ENCODE data around the gene TNFRSF25. TPM values are rescaled to one million over a fixed set of nuclear protein-coding genes. Genes with fewer than 3 reads are reported as not detected.
"Not testable (repeated sequence)": the region's sequence is repeated elsewhere in the genome, so short reads cannot be mapped to it uniquely, and the experiment has no call there.

Gene TNFRSF25
- total RNA-seq, 1 experiment from 2014 or later: 19.5 TPM

DNA sequence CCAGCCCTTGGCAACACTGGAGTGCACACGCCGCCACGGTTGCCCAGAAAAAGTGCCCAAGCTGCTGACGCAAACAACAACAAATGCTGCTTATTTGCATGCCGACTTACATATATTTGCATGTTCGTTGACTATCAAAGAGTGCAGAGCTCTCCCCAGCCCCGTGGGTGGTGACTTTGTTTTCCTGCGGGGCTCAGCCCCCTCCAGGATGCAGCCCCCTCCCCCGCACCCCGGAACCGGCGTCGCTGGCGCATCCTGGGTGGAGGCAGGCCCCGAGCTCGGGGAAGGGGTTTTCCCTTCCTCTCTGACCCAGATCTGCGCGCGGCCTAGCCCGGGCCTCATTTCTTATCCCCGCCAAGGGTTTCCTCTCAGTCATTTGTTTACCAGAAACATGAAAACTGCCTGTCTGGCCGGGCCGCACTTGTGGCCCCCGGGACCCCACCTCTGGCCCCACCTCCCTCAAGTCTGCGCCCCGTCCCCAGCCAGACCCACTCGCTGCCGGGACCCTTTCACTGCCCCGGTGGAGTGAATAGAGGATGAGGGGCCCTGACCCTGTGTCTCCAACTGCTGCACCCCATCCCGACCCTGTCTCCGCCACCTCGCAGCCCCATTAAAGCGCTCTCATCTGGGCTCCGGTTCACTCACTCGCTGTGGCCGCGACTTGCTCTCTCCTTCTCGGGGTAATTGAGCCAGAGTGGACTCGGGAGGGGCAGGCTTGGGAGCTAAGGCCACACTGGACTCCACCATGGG is 5.5 kb downstream of the TNFRSF25 start:
- peaks cover 2% of the 10 kb centered on the region; the same call in 1 of the 2 replicates for H3K27me3 Mint-ChIP-seq (ENCODE audit: low read depth)
- TF ChIP-seq ERG (CRISPR knock-in tag; IDR thresholded peaks at IDR 0.05): no peak
- no peaks in the 10 kb centered on the region for H3K9me3 Mint-ChIP-seq
- H3K27ac Mint-ChIP-seq: peak overlapping the region; percentile 74; the same call in 1 of the 2 replicates
- H3K4me3 Mint-ChIP-seq: no peak overlapping the region
- ATAC-seq: peak; percentile 21
- peaks cover 6% of the 10 kb centered on the region for H3K36me3 Mint-ChIP-seq
- peak; percentile 45 for DNase-seq (ENCODE audit: low spot score)
- ChIA-PET CTCF (interaction anchor here (0.7 to 3.5 kb wide), 11 partner anchors 9 to 256 kb away, joined by 3 to 31 read pairs (median 6); partner anchors contain the start of gene RNF207), POLR2A (interaction anchor here (0.9 to 1.7 kb wide), 2 partner anchors 11 to 213 kb away, joined by 3 to 5 read pairs; no protein-coding TSS in a partner anchor)
- H3K4me1 Mint-ChIP-seq: peaks cover 27% of the 10 kb centered on the region

GRCh38 chr1:6459850-6460265 is 6.1 kb downstream of the TNFRSF25 start:
- TF ChIP-seq JUN (CRISPR knock-in tag; IDR thresholded peaks at IDR 0.05): no peak
- no peak for TF ChIP-seq TCF7 (CRISPR knock-in tag; IDR thresholded peaks at IDR 0.05; ENCODE audit: low read depth)
- no peak for TF ChIP-seq SMAD3 (CRISPR knock-in tag; IDR thresholded peaks at IDR 0.05; ENCODE audit: borderline replicate concordance)

DNA sequence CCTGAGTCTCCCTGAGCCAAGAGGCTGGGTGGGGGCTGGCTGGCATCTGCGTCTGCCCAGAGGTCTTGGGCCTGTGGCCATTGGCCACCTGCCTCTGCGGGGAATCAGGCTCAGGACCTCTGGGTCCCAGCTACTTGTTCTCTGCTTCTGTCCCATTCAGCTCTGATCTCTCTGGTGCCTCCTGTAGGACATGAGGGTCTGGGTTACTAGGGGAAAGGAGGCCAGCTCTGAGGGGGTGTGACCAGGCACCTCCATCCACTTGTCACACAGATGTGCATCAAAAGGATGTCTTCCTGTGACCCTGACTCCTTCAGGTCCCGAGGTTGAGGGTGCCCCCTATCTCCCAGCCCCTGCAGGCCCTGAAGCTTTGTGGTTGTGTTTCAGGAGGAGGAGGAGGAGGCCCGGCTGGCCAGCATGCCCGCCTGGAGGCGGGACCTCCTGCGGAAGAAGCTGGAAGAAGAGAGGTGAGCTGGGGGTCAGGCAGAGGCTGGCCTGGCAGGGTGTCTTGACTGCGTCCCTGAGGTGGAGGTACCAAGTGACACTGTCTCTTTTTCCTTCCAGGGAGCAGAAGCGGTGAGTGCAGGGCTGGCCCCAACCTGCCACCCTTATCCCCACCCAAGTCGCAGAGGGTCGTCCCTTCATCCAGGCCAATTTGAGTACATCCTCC is 9.0 kb downstream of the TNFRSF25 start:
- TF ChIP-seq ZBTB21 (CRISPR knock-in tag; IDR thresholded peaks at IDR 0.05; ENCODE audit: borderline replicate concordance): no peak
- no peak for TF ChIP-seq HMGXB4 (CRISPR knock-in tag; IDR thresholded peaks at IDR 0.05)
- TF ChIP-seq, protein P1, sequence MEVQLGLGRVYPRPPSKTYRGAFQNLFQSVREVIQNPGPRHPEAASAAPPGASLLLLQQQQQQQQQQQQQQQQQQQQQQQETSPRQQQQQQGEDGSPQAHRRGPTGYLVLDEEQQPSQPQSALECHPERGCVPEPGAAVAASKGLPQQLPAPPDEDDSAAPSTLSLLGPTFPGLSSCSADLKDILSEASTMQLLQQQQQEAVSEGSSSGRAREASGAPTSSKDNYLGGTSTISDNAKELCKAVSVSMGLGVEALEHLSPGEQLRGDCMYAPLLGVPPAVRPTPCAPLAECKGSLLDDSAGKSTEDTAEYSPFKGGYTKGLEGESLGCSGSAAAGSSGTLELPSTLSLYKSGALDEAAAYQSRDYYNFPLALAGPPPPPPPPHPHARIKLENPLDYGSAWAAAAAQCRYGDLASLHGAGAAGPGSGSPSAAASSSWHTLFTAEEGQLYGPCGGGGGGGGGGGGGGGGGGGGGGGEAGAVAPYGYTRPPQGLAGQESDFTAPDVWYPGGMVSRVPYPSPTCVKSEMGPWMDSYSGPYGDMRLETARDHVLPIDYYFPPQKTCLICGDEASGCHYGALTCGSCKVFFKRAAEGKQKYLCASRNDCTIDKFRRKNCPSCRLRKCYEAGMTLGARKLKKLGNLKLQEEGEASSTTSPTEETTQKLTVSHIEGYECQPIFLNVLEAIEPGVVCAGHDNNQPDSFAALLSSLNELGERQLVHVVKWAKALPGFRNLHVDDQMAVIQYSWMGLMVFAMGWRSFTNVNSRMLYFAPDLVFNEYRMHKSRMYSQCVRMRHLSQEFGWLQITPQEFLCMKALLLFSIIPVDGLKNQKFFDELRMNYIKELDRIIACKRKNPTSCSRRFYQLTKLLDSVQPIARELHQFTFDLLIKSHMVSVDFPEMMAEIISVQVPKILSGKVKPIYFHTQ (CRISPR knock-in tag; IDR thresholded peaks at IDR 0.05): no peak
- no peak for TF ChIP-seq E2F5 (CRISPR knock-in tag; IDR thresholded peaks at IDR 0.05)
- no peak for TF ChIP-seq ZNF532 (CRISPR knock-in tag; IDR thresholded peaks at IDR 0.05; ENCODE audit: borderline replicate concordance)
- Mint-ChIP-seq H3K4me1 (peaks cover 25% of the 10 kb centered on the region), H3K27me3 (ENCODE audit: low read depth) (no peaks in the 10 kb centered on the region), H3K9me3 (no peaks in the 10 kb centered on the region), H3K4me3 (no peak overlapping the region), H3K27ac (no peak overlapping the region), H3K36me3 (peaks cover 2% of the 10 kb centered on the region; the same call in 1 of the 2 replicates)
- DNase-seq (ENCODE audit: low spot score) (no peak), ATAC-seq (peak; percentile 18)
- ChIA-PET CTCF (interaction anchor here (0.6 to 4.4 kb wide), 14 partner anchors 9 to 190 kb away, joined by 3 to 35 read pairs (median 6); partner anchors contain the start of genes PLEKHG5 and TNFRSF25), POLR2A (no interaction called here)

More at GRCh38 chr1:6459850-6460265, 6.1 kb downstream of the TNFRSF25 start:
- Mint-ChIP-seq H3K9me3 (no peaks in the 10 kb centered on the region), H3K4me1 (peaks cover 27% of the 10 kb centered on the region), H3K27ac (no peak overlapping the region), H3K36me3 (peaks cover 6% of the 10 kb centered on the region), H3K4me3 (no peak overlapping the region), H3K27me3 (ENCODE audit: low read depth) (peaks cover 2% of the 10 kb centered on the region; the same call in 1 of the 2 replicates)
- ChIA-PET CTCF (interaction anchor here (0.7 to 3.5 kb wide), 14 partner anchors 8 to 418 kb away, joined by 3 to 31 read pairs (median 6); partner anchors contain the start of gene RNF207), POLR2A (interaction anchor here (0.9 to 1.7 kb wide), 2 partner anchors 11 to 213 kb away, joined by 3 to 5 read pairs; no protein-coding TSS in a partner anchor)
- ATAC-seq: peak; percentile 5; the same call in 1 of the 2 replicates
- DNase-seq (ENCODE audit: low spot score): no peak

GRCh38 chr1:6455752-6456520 is 10.0 kb downstream of the TNFRSF25 start:
- DNase-seq (ENCODE audit: low spot score); H3K9me3 Mint-ChIP-seq; H3K27ac Mint-ChIP-seq; POLR2A ChIA-PET; H3K27me3 Mint-ChIP-seq (ENCODE audit: low read depth); H3K4me3 Mint-ChIP-seq; H3K36me3 Mint-ChIP-seq: not testable (repeated sequence)
- peak; percentile 11; the same call in 1 of the 2 replicates for ATAC-seq
- CTCF ChIA-PET: interaction anchor here (0.6 to 4.4 kb wide), 25 partner anchors 8 to 251 kb away, joined by 3 to 35 read pairs (median 6); partner anchors contain the start of genes PLEKHG5 and TNFRSF25
- peaks cover 24% of the 10 kb centered on the region for H3K4me1 Mint-ChIP-seq
